SJCRH30 (cell line): ENCODE measurements around the gene TFAM. TPM values are rescaled to one million over a fixed set of nuclear protein-coding genes. Genes with fewer than 3 reads are reported as not detected.

Experiments used
- DNase-seq, 2 experiments: peaks; one replicate each; pipeline ENCODE4 v3.0.0-alpha.2; 2015 to 2020
- H3K27ac ChIP-seq: fragments of 250-450 bp; sonication (Bioruptor Pico); 2 replicates; pipeline ENCODE4 v1.5.1; 2020; ENCODE audit warnings: mild to moderate bottlenecking, moderate library complexity
- H3K27me3 ChIP-seq: fragments of 250-450 bp; sonication (Bioruptor Pico); 2 replicates; pipeline ENCODE4 v1.5.1; 2020; ENCODE audit warnings: mild to moderate bottlenecking, moderate library complexity
- H3K36me3 ChIP-seq: fragments of 250-450 bp; sonication (Bioruptor Pico); 2 replicates; pipeline ENCODE4 v1.5.1; 2020; ENCODE audit warnings: mild to moderate bottlenecking, moderate library complexity
- H3K4me1 ChIP-seq: fragments of 250-450 bp; sonication (Bioruptor Pico); 2 replicates; pipeline ENCODE4 v1.5.1; 2020; ENCODE audit warnings: mild to moderate bottlenecking, moderate library complexity
- H3K4me3 ChIP-seq: fragments of 250-450 bp; sonication (Bioruptor Pico); 2 replicates; pipeline ENCODE4 v1.5.1; 2020; ENCODE audit warnings: mild to moderate bottlenecking, moderate library complexity
- H3K9me3 ChIP-seq: fragments of 250-450 bp; sonication (Bioruptor Pico); replicated peaks from 2 replicates; pipeline ENCODE4 v1.5.1; 2020; ENCODE audit warnings: mild to moderate bottlenecking, moderate library complexity
- total RNA-seq: library from RNA; depleted of rRNA; stranded (reverse); fragments of >200 nt; shearing (Covaris generic); gene quantifications from 2 replicates; pipeline ENCODE4 v1.2.3, GENCODE V29; 2014; rRNA removed

The TFAM gene
- 59.9 and 60.0 TPM in 2 replicates for total RNA-seq

DNA sequence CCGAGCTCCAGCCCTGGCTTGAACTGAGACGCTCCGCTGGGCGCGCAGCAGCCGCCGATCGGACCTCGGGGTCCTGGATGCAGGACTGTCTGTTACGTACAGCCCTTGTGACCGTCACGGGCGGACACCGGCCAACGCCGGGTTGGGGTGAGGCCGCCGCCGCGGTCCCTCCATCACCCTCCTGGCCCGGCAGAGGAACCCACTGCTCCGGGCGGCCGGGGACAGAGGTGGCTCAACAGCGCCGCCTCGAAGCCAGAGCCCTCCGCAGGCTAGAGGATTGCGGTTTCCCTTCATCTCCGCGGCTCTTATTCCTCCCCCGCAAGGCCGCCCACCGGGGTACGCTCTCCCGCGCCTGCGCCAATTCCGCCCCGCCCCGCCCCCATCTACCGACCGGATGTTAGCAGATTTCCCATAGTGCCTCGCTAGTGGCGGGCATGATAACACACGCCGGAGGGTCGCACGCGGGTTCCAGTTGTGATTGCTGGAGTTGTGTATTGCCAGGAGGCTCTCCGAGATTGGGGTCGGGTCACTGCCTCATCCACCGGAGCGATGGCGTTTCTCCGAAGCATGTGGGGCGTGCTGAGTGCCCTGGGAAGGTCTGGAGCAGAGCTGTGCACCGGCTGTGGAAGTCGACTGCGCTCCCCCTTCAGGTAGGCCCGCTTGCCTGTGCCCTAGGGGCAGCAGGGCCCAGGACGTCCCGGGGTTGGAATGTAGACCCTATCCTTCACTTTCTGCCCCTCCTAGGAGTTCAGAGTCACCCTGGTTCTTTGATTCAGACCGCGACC lies at the start of gene TFAM:
TFAM (plus strand) TSS at position 412 of the 785 bp plus-strand sequence; CDS start at position 550, 138 bp downstream.
- Histone ChIP-seq H3K27me3 (no peaks in the 10 kb centered on the region), H3K27ac (peak within 1 kb of the TSS; percentile 73), H3K4me1 (no peaks in the 10 kb centered on the region), H3K9me3 (no peaks in the 10 kb centered on the region), H3K4me3 (peak within 1 kb of the TSS; percentile 69), H3K36me3 (peaks cover 28% of the 10 kb centered on the region)
- DNase-seq, result peak; percentile 93 to 94

DNA sequence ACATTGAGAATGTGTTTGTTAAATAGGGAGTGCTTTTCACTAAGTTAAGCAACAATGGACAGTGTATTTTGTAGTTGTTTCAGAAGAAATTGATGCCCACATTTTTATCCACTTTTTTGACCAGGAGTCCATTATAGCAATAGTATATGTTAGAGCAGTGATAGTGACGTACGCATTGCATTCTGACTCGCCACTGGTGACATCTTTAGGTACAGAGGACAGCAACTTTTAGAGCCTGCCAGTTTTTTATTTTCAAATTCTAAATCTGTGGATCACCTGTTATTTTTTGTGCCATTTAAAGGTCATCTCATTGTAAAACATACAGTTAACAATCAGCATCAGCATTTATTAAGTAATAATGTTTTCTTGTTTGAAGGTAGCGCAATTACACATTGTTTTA lies 49.0 kb upstream of the TFAM start:
- no peaks in the 10 kb centered on the region for H3K27me3 ChIP-seq
- H3K4me3 ChIP-seq, result no peak overlapping the region; the same call in 1 of the 2 replicates
- H3K9me3 ChIP-seq, result no peaks in the 10 kb centered on the region
- no peaks in the 10 kb centered on the region for H3K36me3 ChIP-seq
- H3K4me1 ChIP-seq, result no peaks in the 10 kb centered on the region
- no peak overlapping the region for H3K27ac ChIP-seq
- no peak for DNase-seq

DNA sequence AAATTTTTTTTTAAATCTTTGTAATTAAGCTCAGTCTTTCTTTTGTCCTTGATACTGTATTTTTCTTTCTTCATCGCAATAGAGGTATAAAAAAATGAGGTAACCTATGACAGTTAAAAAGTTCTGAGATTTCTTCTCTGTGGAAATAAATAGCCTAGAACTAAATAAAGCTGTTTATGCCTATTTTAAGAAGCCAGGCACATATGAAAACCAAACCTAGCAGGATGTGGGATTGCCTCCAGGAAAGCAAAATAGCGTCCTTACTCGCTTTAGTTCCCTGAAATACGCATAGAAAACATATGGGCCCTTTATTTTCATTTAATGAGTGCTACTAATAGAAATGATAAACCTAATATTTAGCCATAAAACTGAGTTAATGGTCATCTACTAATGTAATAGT lies 43.8 kb upstream of the TFAM start:
- H3K9me3 ChIP-seq, result no peaks in the 10 kb centered on the region
- H3K27me3 ChIP-seq, result no peaks in the 10 kb centered on the region
- no peaks in the 10 kb centered on the region for H3K36me3 ChIP-seq
- no peak for DNase-seq
- no peak overlapping the region for H3K27ac ChIP-seq
- H3K4me3 ChIP-seq, result no peak overlapping the region
- H3K4me1 ChIP-seq, result no peaks in the 10 kb centered on the region

DNA sequence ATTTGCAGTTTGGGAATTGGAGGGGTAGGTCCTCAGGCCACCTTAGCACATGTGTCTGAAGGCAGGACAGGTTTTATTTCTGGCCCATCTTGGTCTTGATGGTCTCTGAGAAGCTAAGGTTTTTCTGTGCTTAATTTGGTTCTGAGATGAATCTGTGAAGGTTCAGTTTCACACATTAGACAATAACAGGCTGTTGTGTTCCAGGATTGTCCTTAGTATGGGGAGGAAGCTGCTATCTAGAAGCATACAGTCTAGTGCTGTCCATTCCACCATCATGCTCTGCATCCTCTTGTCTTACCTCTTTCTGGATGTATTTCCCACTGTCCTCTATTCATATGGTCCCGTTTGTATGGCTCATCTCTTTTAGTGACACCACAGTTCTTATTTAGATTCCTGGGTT lies 43.3 kb upstream of the TFAM start:
- H3K4me1 ChIP-seq, result no peaks in the 10 kb centered on the region
- H3K27ac ChIP-seq, result no peak overlapping the region
- H3K4me3 ChIP-seq, result no peak overlapping the region
- no peaks in the 10 kb centered on the region for H3K9me3 ChIP-seq
- no peaks in the 10 kb centered on the region for H3K36me3 ChIP-seq
- DNase-seq, result no peak
- no peaks in the 10 kb centered on the region for H3K27me3 ChIP-seq

DNA sequence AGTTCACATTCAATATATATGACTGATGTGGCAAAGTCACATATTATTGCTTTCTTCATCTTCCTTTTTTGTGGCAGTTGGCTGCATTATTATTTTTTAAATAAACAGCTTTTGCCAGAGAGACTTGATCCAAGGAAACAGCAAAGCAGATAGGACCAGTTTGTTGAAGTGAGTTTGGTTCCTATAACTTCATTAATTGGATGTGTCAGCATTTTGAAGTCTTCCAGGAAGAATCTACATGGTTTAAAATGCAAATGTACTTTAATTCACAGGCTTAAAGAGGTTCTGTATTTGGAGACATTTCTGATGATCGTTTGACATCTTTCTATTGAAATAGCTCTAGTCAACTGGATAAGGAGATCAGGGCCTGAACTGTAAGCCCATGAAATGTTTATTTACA lies 37.2 kb upstream of the TFAM start:
- no peak for DNase-seq
- no peaks in the 10 kb centered on the region for H3K27me3 ChIP-seq
- H3K4me3 ChIP-seq, result no peak overlapping the region
- no peaks in the 10 kb centered on the region for H3K36me3 ChIP-seq
- H3K4me1 ChIP-seq, result peaks cover 8% of the 10 kb centered on the region; the same call in 1 of the 2 replicates
- H3K27ac ChIP-seq, result no peak overlapping the region
- no peaks in the 10 kb centered on the region for H3K9me3 ChIP-seq

DNA sequence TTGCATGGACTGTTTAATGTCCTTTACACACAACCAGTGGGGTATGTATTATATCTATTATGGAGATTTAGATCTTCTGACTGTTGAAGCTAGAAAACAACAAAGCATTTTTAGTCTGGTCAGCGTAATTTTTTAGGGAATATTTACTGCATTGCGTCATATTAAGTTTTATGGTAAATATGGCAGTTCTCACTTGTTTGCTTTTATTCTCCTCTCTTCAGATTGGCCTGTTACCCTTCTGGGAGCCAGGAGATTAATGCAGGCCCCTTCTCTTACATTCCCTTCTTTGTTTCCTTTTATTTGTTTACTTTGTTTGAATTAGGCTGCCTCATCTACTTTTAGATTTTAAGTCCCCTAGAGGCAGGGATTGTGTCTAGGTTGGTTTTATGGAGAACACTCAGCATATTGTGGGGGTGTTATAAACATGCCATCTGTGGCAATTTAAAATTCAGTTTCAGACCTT lies 36.6 kb upstream of the TFAM start:
- Histone ChIP-seq H3K9me3 (no peaks in the 10 kb centered on the region), H3K27ac (no peak overlapping the region), H3K4me3 (no peak overlapping the region), H3K36me3 (no peaks in the 10 kb centered on the region), H3K4me1 (peaks cover 10% of the 10 kb centered on the region; the same call in 1 of the 2 replicates), H3K27me3 (no peaks in the 10 kb centered on the region)
- DNase-seq, result peak; percentile 5 to 24

DNA sequence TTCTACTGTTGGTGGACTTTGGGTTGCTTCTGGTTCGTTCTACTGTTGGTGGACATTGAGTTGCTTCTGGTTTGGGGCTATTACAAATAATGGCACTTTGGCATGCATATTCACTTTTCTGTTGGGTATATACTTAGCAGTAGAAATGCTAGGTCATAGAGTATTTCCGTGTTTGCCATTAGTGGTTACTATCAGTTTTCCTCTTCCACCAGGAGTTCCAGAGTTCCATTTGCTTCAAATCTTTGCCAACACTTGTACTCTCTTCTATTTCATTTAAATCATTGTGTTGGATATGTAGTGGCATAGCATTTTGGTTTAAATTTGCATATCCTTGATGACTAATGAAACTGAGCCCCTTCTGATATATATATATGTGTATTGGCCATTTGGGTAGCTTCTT lies 35.2 kb upstream of the TFAM start:
- H3K27ac ChIP-seq, result no peak overlapping the region
- H3K27me3 ChIP-seq, result no peaks in the 10 kb centered on the region
- no peak overlapping the region for H3K4me3 ChIP-seq
- H3K36me3 ChIP-seq, result no peaks in the 10 kb centered on the region
- no peaks in the 10 kb centered on the region for H3K9me3 ChIP-seq
- DNase-seq, result no peak
- H3K4me1 ChIP-seq, result peaks cover 10% of the 10 kb centered on the region; the same call in 1 of the 2 replicates

DNA sequence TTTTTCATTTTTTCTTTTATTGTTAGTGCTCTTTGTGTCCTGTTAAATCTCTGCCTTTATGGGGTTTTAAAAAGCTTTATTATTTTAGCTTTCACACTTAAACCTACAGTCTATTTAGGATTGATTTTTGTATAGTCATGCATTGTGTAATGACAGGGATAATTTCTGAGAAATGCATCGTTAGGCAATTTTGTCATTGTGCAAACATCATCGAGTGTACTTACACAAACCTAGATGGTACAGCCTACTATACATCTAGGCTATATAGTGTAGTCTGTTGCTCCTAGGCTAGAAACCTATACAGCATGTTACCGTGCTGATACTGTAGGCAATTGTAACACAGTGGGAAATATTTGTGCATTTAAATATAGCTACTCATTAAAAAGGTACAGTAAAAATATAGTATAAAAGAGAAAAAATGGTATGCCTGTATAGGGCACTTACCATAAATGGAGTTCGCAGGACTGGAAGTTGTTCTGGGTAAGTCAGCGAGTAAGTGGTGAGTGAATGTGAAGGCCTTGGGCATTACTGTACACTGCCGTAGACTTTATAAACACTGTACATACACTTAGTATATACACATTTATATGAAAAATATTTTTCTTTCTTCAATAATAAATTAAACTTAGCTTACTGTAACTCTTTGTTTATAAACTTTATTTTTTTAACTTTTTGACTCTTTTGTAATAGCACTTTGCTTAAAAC lies 34.4 kb upstream of the TFAM start:
- H3K4me3 ChIP-seq, result no peak overlapping the region
- DNase-seq, result no peak
- no peaks in the 10 kb centered on the region for H3K36me3 ChIP-seq
- no peaks in the 10 kb centered on the region for H3K9me3 ChIP-seq
- no peaks in the 10 kb centered on the region for H3K27me3 ChIP-seq
- H3K4me1 ChIP-seq, result peaks cover 10% of the 10 kb centered on the region; the same call in 1 of the 2 replicates
- no peak overlapping the region for H3K27ac ChIP-seq

DNA sequence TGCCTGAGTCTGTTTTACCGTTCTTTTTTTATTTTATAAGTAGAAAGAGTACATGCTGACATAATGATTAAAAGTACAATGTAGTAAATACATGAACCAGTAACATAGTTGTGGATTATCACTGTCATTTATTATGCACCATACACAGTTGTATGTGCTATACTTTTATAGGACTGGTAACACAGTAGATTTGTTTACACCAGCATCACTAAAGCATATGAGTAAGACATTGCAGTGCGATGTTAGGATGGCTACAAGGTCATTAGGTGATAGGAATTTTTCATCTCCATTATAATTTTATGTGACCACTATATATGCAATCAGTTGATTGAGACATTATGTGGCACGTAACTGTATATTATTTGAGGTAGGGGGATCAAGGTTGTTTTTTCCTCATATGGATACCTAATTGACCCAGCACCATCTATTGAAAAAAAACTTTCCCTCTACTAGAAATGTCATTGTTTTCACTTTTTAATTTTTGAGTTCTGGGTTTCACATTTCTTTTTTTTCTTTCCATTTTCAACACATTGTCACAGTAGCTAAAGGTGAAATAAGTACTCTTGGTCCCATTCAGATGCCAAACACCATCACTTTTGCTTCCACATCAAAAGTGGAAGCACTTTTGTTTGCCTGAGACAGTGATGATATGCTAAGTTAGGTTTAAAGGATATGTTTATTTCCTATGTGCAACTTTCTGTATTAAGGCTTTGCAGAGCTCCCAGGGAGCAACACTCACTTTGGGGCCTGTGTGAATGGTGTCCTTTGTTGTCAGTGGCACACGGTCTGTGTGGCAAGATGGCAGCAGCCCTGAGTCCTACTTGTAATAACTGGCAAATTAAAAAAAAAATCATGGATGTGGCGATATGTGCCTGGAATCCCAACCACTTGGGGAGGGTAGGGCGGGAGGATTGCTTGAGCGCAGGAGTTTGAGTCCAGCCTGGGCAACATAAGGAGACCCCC lies 33.3 kb upstream of the TFAM start:
- Histone ChIP-seq H3K27ac (no peak overlapping the region), H3K36me3 (no peaks in the 10 kb centered on the region), H3K4me3 (no peak overlapping the region), H3K4me1 (peaks cover 10% of the 10 kb centered on the region; the same call in 1 of the 2 replicates), H3K9me3 (no peaks in the 10 kb centered on the region), H3K27me3 (no peaks in the 10 kb centered on the region)
- no peak for DNase-seq

DNA sequence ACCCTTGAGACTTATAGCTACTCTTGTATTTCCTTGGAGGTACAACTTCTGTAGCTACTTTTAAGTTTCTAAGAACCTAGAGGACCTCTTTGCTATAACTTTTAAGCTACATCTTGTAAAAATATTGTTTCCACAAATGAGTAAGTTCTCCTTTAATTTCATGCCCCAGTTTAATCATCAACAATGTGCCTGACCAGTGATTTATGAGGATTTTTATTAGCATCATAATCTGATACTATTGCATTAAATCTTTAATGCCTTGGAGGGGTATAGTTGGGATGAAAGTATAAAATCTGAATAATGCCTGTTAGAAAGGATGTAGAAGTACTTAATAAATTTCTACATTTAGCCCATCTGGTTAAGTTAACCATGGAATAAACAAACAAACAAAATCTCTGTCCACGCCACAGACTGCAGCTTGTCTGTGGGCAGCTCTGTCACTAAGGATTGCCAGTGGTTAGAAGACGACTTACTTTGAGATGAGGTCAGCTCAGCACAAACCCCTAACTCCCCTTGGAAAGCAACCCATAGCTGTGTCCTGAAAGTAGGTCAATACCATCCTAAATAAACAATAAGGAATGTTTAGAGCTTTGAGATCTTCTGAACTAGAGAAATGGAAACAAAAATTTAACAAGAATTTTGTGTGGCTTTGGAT lies 32.1 kb upstream of the TFAM start:
- no peaks in the 10 kb centered on the region for H3K27me3 ChIP-seq
- no peak overlapping the region for H3K27ac ChIP-seq
- H3K9me3 ChIP-seq, result no peaks in the 10 kb centered on the region
- H3K36me3 ChIP-seq, result no peaks in the 10 kb centered on the region
- peak; percentile 5 to 13 for DNase-seq
- no peak overlapping the region for H3K4me3 ChIP-seq
- peaks cover 8% of the 10 kb centered on the region; the same call in 1 of the 2 replicates for H3K4me1 ChIP-seq

DNA sequence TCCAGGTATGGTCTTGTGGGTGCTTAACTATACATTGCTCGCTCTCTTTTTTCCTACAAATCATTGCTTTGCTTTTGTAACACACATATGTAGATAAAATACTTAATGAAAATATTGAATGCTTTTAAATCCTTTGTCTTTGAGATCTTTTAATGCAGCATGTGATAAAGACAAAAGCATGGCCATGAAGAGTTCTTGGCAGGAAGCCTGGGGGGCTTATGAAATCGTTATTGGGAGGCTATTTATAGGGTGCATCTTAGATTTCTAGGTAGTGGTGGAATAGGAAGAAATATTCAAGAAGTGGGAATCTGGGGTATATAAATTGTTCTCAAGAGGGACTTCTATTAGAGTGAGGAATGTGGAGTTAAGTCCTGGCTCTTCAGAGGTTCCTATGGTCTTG lies 28.5 kb upstream of the TFAM start:
- H3K27ac ChIP-seq, result no peak overlapping the region
- H3K9me3 ChIP-seq, result no peaks in the 10 kb centered on the region
- no peaks in the 10 kb centered on the region for H3K36me3 ChIP-seq
- H3K27me3 ChIP-seq, result no peaks in the 10 kb centered on the region
- H3K4me3 ChIP-seq, result no peak overlapping the region
- DNase-seq, result no peak
- peaks cover 3% of the 10 kb centered on the region; the same call in 1 of the 2 replicates for H3K4me1 ChIP-seq

DNA sequence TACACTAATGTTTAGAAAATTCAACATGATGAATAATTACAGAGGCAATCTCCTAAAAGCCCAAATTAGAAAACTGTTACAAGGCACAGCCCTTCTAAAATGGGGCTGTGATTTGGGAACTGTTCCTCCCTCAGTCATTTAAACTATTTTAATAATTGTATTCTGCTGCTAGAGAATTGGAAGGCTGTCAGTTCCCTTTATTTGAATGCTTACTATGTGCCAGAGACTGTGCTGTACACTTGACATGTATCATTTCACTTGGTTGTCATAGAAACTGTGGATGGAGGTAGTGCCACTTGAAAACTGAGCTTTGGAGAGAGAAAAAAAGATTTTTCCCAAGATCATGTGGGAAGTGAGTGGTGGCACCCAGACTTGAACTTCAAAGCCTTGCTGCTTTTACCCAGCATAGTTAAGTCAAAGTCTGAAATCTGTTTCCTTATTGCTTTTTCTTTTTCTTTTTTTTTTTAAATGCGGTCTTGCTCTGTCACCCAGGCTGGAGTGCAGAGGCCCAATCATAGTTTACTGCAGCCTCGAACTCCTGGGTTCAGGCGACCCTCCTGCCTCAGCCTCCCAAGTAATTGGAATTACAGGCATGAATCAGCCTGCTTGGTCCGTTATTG lies 26.8 kb upstream of the TFAM start:
- Histone ChIP-seq H3K4me3 (no peak overlapping the region), H3K9me3 (no peaks in the 10 kb centered on the region), H3K4me1 (no peaks in the 10 kb centered on the region), H3K27ac (no peak overlapping the region), H3K27me3 (no peaks in the 10 kb centered on the region), H3K36me3 (no peaks in the 10 kb centered on the region)
- no peak for DNase-seq

DNA sequence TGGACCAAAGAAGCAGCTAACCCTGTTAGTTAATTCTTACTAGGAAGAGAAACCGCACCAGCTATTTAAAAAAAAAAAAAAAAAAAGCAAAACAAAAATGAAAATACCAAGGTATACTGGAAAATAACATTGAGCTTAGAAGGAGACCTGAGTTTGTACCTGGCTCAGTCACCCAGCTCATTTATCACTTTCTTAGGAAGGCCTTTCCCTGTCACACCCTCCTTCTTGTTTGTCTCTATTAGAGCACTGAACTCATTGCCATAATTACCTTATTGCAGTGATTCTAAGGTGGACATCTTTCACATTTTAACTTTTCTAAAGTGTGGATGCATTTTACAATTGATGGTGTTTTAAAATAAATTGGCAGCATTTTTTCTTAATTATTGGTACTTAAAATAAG lies 26.3 kb upstream of the TFAM start:
- Histone ChIP-seq H3K9me3 (no peaks in the 10 kb centered on the region), H3K4me3 (no peak overlapping the region), H3K4me1 (no peaks in the 10 kb centered on the region), H3K27ac (no peak overlapping the region), H3K27me3 (no peaks in the 10 kb centered on the region), H3K36me3 (no peaks in the 10 kb centered on the region)
- no peak for DNase-seq

DNA sequence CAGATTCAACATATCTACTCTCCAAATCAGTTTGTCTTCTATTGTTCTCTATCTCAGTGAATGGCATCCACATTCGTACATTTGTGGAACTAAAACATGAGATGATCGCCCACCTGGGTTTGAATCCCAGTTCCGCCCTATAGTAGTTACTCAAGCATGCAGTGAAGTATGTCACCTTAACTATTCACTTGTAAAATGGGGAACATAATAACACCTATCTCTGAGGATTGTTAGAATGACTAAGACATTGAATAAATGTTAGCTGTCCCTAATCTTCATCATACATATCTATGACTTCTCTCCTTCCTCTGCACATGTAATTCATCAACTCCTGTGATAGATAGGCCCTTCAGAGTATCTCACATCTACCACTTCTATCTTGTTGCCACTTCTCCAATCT lies 25.7 kb upstream of the TFAM start:
- Histone ChIP-seq H3K4me3 (no peak overlapping the region), H3K9me3 (no peaks in the 10 kb centered on the region), H3K27ac (no peak overlapping the region), H3K36me3 (0 out of 2 replicates have a peak, but pooled peaks cover 4% of the 10 kb centered on the region), H3K4me1 (no peaks in the 10 kb centered on the region), H3K27me3 (no peaks in the 10 kb centered on the region)
- DNase-seq, result no peak
